Nephron progenitor cell (in vitro differentiated cells): ENCODE data around the gene ESF1.
"Not testable (repeated sequence)": the region's sequence is repeated elsewhere in the genome, so short reads cannot be mapped to it uniquely, and the experiment has no call there.

Experiments
- DNase-seq: peaks from one replicate; pipeline ENCODE4 v3.0.0; 2021
- H3K27ac Mint-ChIP-seq: 2 replicates; pipeline ENCODE4 v1.8.0; 2021; ENCODE audit warnings: mild to moderate bottlenecking, moderate library complexity, mixed read lengths
- H3K27me3 Mint-ChIP-seq: 2 replicates; pipeline ENCODE4 v1.8.0; 2021; ENCODE audit warnings: mild to moderate bottlenecking, low read depth, mixed read lengths; ENCODE audit not compliant: poor library complexity
- H3K36me3 Mint-ChIP-seq: 2 replicates; pipeline ENCODE4 v1.8.0; 2021; ENCODE audit warnings: low read depth, mixed read lengths
- H3K4me1 Mint-ChIP-seq: 2 replicates; pipeline ENCODE4 v1.8.0; 2021; ENCODE audit warnings: mixed read lengths
- H3K4me3 Mint-ChIP-seq: 2 replicates; pipeline ENCODE4 v1.8.0; 2021; ENCODE audit warnings: mild to moderate bottlenecking, moderate library complexity, mixed read lengths
- H3K9me3 Mint-ChIP-seq: 2 replicates; pipeline ENCODE4 v1.8.0; 2021; ENCODE audit warnings: mild to moderate bottlenecking, moderate library complexity, mixed read lengths
- TF ChIP-seq, protein P1 (sequence below): fragments of 200-600 bp; sonication (generic); IDR thresholded peaks from 2 replicates; pipeline ENCODE4 v1.5.0; 2021; ENCODE audit warnings: antibody characterized with exemption

The ESF1 gene

GRCh38 chr20:13772529-13772928 lies 12.2 kb downstream of the ESF1 start:
- no peak overlapping the region for H3K4me3 Mint-ChIP-seq
- H3K9me3 Mint-ChIP-seq: peaks cover 8% of the 10 kb centered on the region
- DNase-seq: no peak
- no peak overlapping the region for H3K27ac Mint-ChIP-seq
- no peaks in the 10 kb centered on the region for H3K4me1 Mint-ChIP-seq
- TF ChIP-seq, protein P1, sequence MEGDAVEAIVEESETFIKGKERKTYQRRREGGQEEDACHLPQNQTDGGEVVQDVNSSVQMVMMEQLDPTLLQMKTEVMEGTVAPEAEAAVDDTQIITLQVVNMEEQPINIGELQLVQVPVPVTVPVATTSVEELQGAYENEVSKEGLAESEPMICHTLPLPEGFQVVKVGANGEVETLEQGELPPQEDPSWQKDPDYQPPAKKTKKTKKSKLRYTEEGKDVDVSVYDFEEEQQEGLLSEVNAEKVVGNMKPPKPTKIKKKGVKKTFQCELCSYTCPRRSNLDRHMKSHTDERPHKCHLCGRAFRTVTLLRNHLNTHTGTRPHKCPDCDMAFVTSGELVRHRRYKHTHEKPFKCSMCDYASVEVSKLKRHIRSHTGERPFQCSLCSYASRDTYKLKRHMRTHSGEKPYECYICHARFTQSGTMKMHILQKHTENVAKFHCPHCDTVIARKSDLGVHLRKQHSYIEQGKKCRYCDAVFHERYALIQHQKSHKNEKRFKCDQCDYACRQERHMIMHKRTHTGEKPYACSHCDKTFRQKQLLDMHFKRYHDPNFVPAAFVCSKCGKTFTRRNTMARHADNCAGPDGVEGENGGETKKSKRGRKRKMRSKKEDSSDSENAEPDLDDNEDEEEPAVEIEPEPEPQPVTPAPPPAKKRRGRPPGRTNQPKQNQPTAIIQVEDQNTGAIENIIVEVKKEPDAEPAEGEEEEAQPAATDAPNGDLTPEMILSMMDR: no peak
- no peaks in the 10 kb centered on the region for H3K27me3 Mint-ChIP-seq
- peaks cover 78% of the 10 kb centered on the region for H3K36me3 Mint-ChIP-seq

- H3K4me3 Mint-ChIP-seq: no peak overlapping the region
- DNase-seq: no peak
- no peak overlapping the region for H3K27ac Mint-ChIP-seq
- H3K4me1 Mint-ChIP-seq: no peaks in the 10 kb centered on the region
- TF ChIP-seq, protein P1: peak; percentile 55
- H3K27me3 Mint-ChIP-seq: no peaks in the 10 kb centered on the region
- H3K9me3 Mint-ChIP-seq: peaks cover 14% of the 10 kb centered on the region
- H3K36me3 Mint-ChIP-seq: peaks cover 79% of the 10 kb centered on the region
Observed at GRCh38 chr20:13771853-13772453, 12.8 kb downstream of the ESF1 start.

- TF ChIP-seq, protein P1: no peak
- Mint-ChIP-seq H3K27me3 (peaks cover 3% of the 10 kb centered on the region), H3K4me3 (no peak overlapping the region), H3K36me3 (peaks cover 82% of the 10 kb centered on the region), H3K4me1 (no peaks in the 10 kb centered on the region), H3K27ac (no peak overlapping the region), H3K9me3 (peaks cover 32% of the 10 kb centered on the region)
- DNase-seq: no peak
Observed at GRCh38 chr20:13770141-13770540, 14.6 kb downstream of the ESF1 start.

DNA sequence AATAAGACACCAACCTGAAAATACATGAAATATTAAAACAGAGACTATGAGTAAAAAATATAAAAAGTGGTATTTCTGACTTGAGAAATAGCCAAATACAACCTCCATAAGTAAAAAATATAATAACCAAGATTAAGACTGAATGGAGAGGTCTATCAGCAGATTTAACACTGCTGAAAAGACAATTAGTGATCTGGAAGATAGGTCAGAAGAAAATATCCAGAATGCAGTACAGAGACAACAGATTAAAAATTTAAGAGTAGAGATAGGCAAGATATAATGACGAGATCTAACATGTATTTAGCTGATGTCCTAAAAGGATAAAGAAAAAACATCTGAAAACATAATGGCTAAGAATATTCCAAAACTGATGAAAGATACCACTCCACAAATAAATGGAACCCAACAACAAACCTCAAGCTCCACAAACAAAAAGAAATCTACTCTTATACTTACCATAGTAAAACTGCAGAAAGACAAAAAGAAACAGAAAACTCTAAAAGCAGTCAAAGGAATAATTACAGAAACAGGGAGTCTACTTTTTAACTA lies 18.8 kb downstream of the ESF1 start:
- peaks cover 3% of the 10 kb centered on the region for H3K27me3 Mint-ChIP-seq
- H3K4me3 Mint-ChIP-seq: no peak overlapping the region
- no peaks in the 10 kb centered on the region for H3K4me1 Mint-ChIP-seq
- peaks cover 93% of the 10 kb centered on the region for H3K36me3 Mint-ChIP-seq
- DNase-seq: no peak
- no peak overlapping the region for H3K27ac Mint-ChIP-seq
- TF ChIP-seq, protein P1: no peak
- peaks cover 42% of the 10 kb centered on the region for H3K9me3 Mint-ChIP-seq

GRCh38 chr20:13765299-13765698 lies 19.4 kb downstream of the ESF1 start:
- Mint-ChIP-seq H3K4me1 (no peaks in the 10 kb centered on the region), H3K4me3 (no peak overlapping the region), H3K27me3 (peaks cover 3% of the 10 kb centered on the region), H3K27ac (no peak overlapping the region), H3K9me3 (peaks cover 42% of the 10 kb centered on the region), H3K36me3 (peaks cover 88% of the 10 kb centered on the region)
- no peak for DNase-seq
- TF ChIP-seq, protein P1: no peak

DNA sequence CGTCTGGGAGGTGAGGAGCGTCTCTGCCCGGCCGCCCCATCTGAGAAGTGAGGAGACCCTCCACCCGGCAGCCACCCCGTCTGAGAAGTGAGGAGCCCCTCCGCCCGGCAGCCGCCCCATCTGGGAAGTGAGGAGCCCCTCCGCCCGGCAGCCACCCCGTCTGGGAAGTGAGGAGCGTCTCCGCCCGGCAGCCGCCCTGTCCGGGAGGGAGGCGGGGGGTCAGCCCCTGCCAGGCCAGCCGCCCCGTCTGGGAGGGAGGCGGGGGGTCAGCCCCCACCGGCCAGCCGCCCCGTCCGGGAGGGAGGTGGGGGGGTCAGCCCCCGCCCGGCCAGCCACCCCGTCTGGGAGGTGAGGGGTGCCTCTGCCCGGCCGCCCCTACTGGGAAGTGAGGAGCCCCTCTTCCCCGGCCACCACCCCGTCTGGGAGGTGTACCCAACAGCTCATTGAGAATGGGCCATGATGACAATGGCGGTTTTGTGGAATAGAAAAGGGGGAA lies 24.2 kb downstream of the ESF1 start:
- peaks cover 24% of the 10 kb centered on the region for H3K9me3 Mint-ChIP-seq
- H3K27ac Mint-ChIP-seq, H3K4me1 Mint-ChIP-seq, DNase-seq, H3K27me3 Mint-ChIP-seq, H3K4me3 Mint-ChIP-seq: not testable (repeated sequence)
- peaks cover 67% of the 10 kb centered on the region for H3K36me3 Mint-ChIP-seq
